Rectal smooth muscle tissue (tissue), 1 donor: ENCODE data around the gene TRIM16.
"Not testable (repeated sequence)": the region's sequence is repeated elsewhere in the genome, so short reads cannot be mapped to it uniquely, and the experiment has no call there.

Source experiments
- H3K27ac ChIP-seq: one replicate; pipeline ENCODE4 v1.7.0; 2013; ENCODE audit warnings: low read depth, low read length, inconsistent platforms
- H3K27me3 ChIP-seq: one replicate; pipeline ENCODE4 v1.7.0; 2013; ENCODE audit warnings: low read length; ENCODE audit not compliant: control insufficient read depth, insufficient read depth
- H3K36me3 ChIP-seq: one replicate; pipeline ENCODE4 v1.7.0; 2013; ENCODE audit warnings: low read length; ENCODE audit not compliant: control insufficient read depth, insufficient read depth
- H3K4me1 ChIP-seq: one replicate; pipeline ENCODE4 v1.7.0; 2013; ENCODE audit warnings: low read length; ENCODE audit not compliant: control insufficient read depth, insufficient read depth
- H3K4me3 ChIP-seq: one replicate; pipeline ENCODE4 v1.7.0; 2013; ENCODE audit warnings: low read length
- H3K9ac ChIP-seq: one replicate; pipeline ENCODE4 v1.7.0; 2013; ENCODE audit warnings: low read length

TRIM16 gene

GRCh38 chr17:15683135-15683534, 976 bp downstream of the TRIM16 start:
- not testable (repeated sequence) for H3K36me3 ChIP-seq, H3K4me3 ChIP-seq, H3K9ac ChIP-seq, H3K27ac ChIP-seq, H3K27me3 ChIP-seq, H3K4me1 ChIP-seq

- not testable (repeated sequence) for H3K4me1 ChIP-seq, H3K27me3 ChIP-seq, H3K36me3 ChIP-seq, H3K27ac ChIP-seq, H3K9ac ChIP-seq, H3K4me3 ChIP-seq
Measured at GRCh38 chr17:15675991-15676390, 8.1 kb downstream of the TRIM16 start.

GRCh38 chr17:15674640-15675039, 9.5 kb downstream of the TRIM16 start:
- H3K27me3 ChIP-seq, H3K36me3 ChIP-seq, H3K4me1 ChIP-seq, H3K4me3 ChIP-seq, H3K27ac ChIP-seq, H3K9ac ChIP-seq: not testable (repeated sequence)

GRCh38 chr17:15669526-15669925, 14.6 kb downstream of the TRIM16 start:
- H3K27ac ChIP-seq, H3K4me3 ChIP-seq, H3K4me1 ChIP-seq, H3K27me3 ChIP-seq, H3K9ac ChIP-seq, H3K36me3 ChIP-seq: not testable (repeated sequence)

DNA sequence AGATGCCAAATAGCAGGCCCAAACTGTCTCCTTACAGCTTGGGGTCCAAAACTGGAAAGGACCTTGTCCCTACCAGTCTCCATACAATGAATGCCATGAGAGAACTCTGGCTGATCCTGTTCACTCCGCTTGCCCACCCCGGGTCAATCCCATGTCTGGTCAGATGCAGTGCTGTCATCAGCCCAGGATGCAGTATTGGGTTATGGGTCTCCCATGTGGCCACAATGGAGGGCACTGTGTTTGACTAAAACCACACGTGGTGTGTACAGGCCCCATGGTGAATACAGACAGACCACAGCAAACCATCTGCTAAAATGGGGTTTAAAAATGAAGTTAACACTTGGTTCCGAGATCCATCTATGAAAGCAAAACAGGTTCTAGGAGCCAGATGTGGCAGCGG, 20.4 kb downstream of the TRIM16 start:
- H3K4me1 ChIP-seq, result no peaks in the 10 kb centered on the region
- no peak overlapping the region for H3K9ac ChIP-seq
- no peak overlapping the region for H3K27ac ChIP-seq
- H3K4me3 ChIP-seq, result no peak overlapping the region
- no peaks in the 10 kb centered on the region for H3K27me3 ChIP-seq
- H3K36me3 ChIP-seq, result no peaks in the 10 kb centered on the region

DNA sequence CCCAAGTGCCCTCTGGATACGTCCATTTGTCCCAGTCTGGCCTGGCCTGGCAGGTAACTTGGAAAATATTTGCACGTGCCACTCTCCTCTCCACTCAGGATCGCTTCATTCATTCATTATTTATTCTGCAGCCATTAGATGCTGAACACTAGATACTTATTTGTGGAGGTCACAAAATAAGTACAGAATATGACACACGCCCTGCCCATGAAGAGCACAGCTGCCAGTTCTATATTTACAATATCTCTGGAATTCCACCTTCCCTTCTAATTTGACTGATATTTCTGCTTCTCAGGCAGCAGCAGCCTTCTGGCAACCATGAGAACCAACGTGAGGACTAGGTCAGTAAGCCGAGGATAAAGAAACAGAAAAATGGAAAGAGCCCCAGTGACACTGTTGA, 20.9 kb downstream of the TRIM16 start:
- H3K4me1 ChIP-seq, result no peaks in the 10 kb centered on the region
- no peaks in the 10 kb centered on the region for H3K27me3 ChIP-seq
- no peak overlapping the region for H3K4me3 ChIP-seq
- H3K27ac ChIP-seq, result no peak overlapping the region
- H3K9ac ChIP-seq, result no peak overlapping the region
- H3K36me3 ChIP-seq, result no peaks in the 10 kb centered on the region

GRCh38 chr17:15662681-15663080, 21.4 kb downstream of the TRIM16 start:
- Histone ChIP-seq H3K27me3 (no peaks in the 10 kb centered on the region), H3K4me3 (no peak overlapping the region), H3K4me1 (no peaks in the 10 kb centered on the region), H3K27ac (no peak overlapping the region), H3K36me3 (no peaks in the 10 kb centered on the region), H3K9ac (no peak overlapping the region)

DNA sequence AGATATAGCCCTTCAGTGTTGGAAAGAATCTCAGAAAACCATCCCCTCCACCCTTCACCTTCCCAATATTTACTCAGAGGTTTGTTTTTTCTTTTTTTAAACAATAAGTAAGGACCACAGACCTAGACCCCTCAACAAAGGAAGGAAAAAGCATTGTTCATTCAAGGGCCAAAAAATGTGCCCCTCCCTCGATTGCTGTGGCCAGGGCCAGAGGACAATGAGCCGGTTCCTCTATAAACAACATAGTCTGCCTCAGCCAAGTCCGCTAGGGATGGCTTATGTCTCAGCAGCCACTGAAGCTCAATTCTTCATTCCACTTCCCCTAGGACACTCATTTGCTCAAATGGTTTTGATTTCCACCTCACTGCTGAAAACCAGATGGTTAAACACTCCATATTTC, 24.0 kb downstream of the TRIM16 start:
- Histone ChIP-seq H3K4me3 (no peak overlapping the region), H3K27ac (no peak overlapping the region), H3K4me1 (no peaks in the 10 kb centered on the region)

DNA sequence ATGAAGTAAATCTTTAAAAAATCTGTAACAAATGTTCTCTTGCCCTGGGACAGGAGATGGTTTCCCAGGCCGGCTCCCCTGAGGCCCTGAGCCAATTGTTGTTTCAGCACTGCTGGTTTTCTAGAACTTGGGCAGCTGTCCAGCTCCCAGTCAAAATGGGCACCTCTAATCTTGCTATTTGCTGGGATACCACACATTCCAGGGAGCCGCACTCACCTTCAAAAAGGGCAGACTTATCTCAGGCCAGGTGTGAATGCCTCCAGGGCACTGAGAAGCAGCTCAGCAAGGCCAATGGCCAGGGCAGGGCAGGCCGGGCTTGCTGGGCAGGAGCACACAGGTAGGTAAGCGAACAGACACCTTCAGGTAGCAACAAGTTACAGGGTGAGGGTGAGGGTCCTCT, 24.4 kb downstream of the TRIM16 start:
- no peak overlapping the region for H3K27ac ChIP-seq
- H3K36me3 ChIP-seq, result no peaks in the 10 kb centered on the region
- H3K4me1 ChIP-seq, result no peaks in the 10 kb centered on the region
- no peaks in the 10 kb centered on the region for H3K27me3 ChIP-seq
- H3K4me3 ChIP-seq, result no peak overlapping the region
- no peak overlapping the region for H3K9ac ChIP-seq

More for the DNA sequence above, 24.0 kb downstream of the TRIM16 start:
- no peaks in the 10 kb centered on the region for H3K27me3 ChIP-seq
- H3K36me3 ChIP-seq, result no peaks in the 10 kb centered on the region
- no peak overlapping the region for H3K9ac ChIP-seq

- no peak overlapping the region for H3K9ac ChIP-seq
- no peaks in the 10 kb centered on the region for H3K36me3 ChIP-seq
- H3K4me1 ChIP-seq, result no peaks in the 10 kb centered on the region
- no peak overlapping the region for H3K27ac ChIP-seq
- no peak overlapping the region for H3K4me3 ChIP-seq
- H3K27me3 ChIP-seq, result no peaks in the 10 kb centered on the region
Measured at GRCh38 chr17:15659236-15659635, 24.9 kb downstream of the TRIM16 start.

- Histone ChIP-seq H3K36me3 (no peaks in the 10 kb centered on the region), H3K4me1 (no peaks in the 10 kb centered on the region), H3K27me3 (no peaks in the 10 kb centered on the region), H3K27ac (no peak overlapping the region), H3K9ac (no peak overlapping the region), H3K4me3 (no peak overlapping the region)
Measured at GRCh38 chr17:15658296-15658695, 25.8 kb downstream of the TRIM16 start.

GRCh38 chr17:15657868-15658267, 26.2 kb downstream of the TRIM16 start:
- Histone ChIP-seq H3K4me1 (no peaks in the 10 kb centered on the region), H3K27ac (no peak overlapping the region), H3K4me3 (no peak overlapping the region), H3K9ac (no peak overlapping the region), H3K36me3 (no peaks in the 10 kb centered on the region), H3K27me3 (no peaks in the 10 kb centered on the region)

DNA sequence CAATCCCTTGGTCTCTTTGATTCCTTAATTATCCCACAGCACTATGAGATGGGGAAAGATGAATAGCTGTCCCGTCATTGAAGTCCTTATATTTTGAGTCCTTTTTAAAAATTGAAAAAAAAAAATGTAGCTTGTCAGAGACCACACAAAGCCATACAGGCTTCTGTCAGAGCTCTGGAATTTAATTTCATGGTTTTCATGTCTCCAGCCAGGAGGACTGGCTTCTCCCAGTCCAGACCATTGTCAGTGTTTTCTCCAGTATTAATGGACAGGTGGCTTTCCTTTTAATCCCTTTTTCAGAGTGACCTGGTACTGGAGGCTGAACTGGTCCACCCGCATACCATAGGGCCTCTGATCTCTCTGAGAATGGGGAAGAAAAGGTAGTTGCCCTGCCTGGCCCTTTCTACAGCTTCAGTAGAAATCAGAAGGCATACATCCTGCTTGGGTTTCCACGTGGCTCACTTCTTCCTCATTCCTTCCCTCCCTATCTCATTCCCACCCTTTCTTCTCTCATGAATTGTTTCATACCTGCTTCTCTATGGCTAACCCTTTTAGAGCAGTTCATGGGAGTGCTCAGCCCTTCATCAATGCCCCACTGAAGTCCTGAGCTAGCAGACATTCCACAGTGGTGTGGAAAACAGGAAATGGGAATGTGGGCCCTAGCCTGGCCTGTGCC, 29.1 kb downstream of the TRIM16 start:
- no peaks in the 10 kb centered on the region for H3K4me1 ChIP-seq
- H3K27ac ChIP-seq, result no peak overlapping the region
- H3K36me3 ChIP-seq, result no peaks in the 10 kb centered on the region
- H3K9ac ChIP-seq, result peak overlapping the region; percentile 17
- no peaks in the 10 kb centered on the region for H3K27me3 ChIP-seq
- H3K4me3 ChIP-seq, result no peak overlapping the region
